Mesothelial cell of epicardium (in vitro differentiated cells): ENCODE results near the gene ALX4. TPM values are rescaled to one million over a fixed set of nuclear protein-coding genes. Genes with fewer than 3 reads are reported as not detected.

Source experiments
- DNase-seq, 2 experiments: peaks; one replicate each; pipeline ENCODE4 v3.0.0; 2021; ENCODE audit warnings: low spot score in 2 of 2; ENCODE audit not compliant: unreplicated experiment in 2 of 2
- H3K27ac Mint-ChIP-seq: 2 replicates; pipeline ENCODE4 v1.8.0; 2021; ENCODE audit warnings: mixed read lengths
- H3K27me3 Mint-ChIP-seq: 2 replicates; pipeline ENCODE4 v1.8.0; 2021; ENCODE audit warnings: low read depth, mixed read lengths
- H3K36me3 Mint-ChIP-seq: 2 replicates; pipeline ENCODE4 v1.8.0; 2021; ENCODE audit warnings: mixed read lengths
- H3K4me1 Mint-ChIP-seq: 2 replicates; pipeline ENCODE4 v1.8.0; 2021; ENCODE audit warnings: mixed read lengths
- H3K4me3 Mint-ChIP-seq: 2 replicates; pipeline ENCODE4 v1.8.0; 2021; ENCODE audit warnings: mild to moderate bottlenecking, moderate library complexity, mixed read lengths
- H3K9me3 Mint-ChIP-seq: 2 replicates; pipeline ENCODE4 v1.8.0; 2021; ENCODE audit warnings: mixed read lengths
- CTCF ChIP-seq: fragments of 200-600 bp; sonication (generic); IDR thresholded peaks from one replicate; pipeline ENCODE4 v1.5.0; 2021; ENCODE audit warnings: antibody characterized with exemption; ENCODE audit not compliant: unreplicated experiment
- total RNA-seq: library from RNA; stranded (reverse); gene quantifications from 3 replicates; pipeline ENCODE4 v1.2.1, GENCODE V29; 2021

ALX4 gene
- total RNA-seq, 1 donor from 2014 or later, result 5.5 TPM

- Mint-ChIP-seq H3K27me3 (peaks cover 97% of the 10 kb centered on the region), H3K4me3 (peak overlapping the region; percentile 65), H3K4me1 (peaks cover 34% of the 10 kb centered on the region), H3K27ac (no peak overlapping the region), H3K9me3 (no peaks in the 10 kb centered on the region), H3K36me3 (peaks cover 4% of the 10 kb centered on the region)
- TF ChIP-seq CTCF, result no peak
- no peak for DNase-seq
These were observed 3.1 kb downstream of the ALX4 start for GRCh38 chr11:44306918-44307244.

GRCh38 chr11:44306052-44306917 is 3.7 kb downstream of the ALX4 start:
- TF ChIP-seq CTCF, result no peak
- Mint-ChIP-seq H3K36me3 (peaks cover 4% of the 10 kb centered on the region), H3K27ac (peak overlapping the region; percentile 47), H3K4me3 (peak overlapping the region; percentile 65), H3K27me3 (peaks cover 97% of the 10 kb centered on the region), H3K4me1 (peaks cover 34% of the 10 kb centered on the region), H3K9me3 (no peaks in the 10 kb centered on the region)
- DNase-seq, result no peak

GRCh38 chr11:44305470-44306051 is 4.4 kb downstream of the ALX4 start:
- TF ChIP-seq CTCF, result no peak
- Mint-ChIP-seq H3K4me3 (peak overlapping the region; percentile 65), H3K27me3 (peaks cover 96% of the 10 kb centered on the region), H3K27ac (peak overlapping the region; percentile 47), H3K4me1 (peaks cover 28% of the 10 kb centered on the region), H3K9me3 (no peaks in the 10 kb centered on the region), H3K36me3 (peaks cover 4% of the 10 kb centered on the region)
- DNase-seq, result peak in 1 of 2 experiments; percentile 51

- peaks cover 27% of the 10 kb centered on the region for H3K4me1 Mint-ChIP-seq
- peak overlapping the region; percentile 65 for H3K4me3 Mint-ChIP-seq
- no peak overlapping the region for H3K27ac Mint-ChIP-seq
- no peaks in the 10 kb centered on the region for H3K9me3 Mint-ChIP-seq
- TF ChIP-seq CTCF, result no peak
- peaks cover 96% of the 10 kb centered on the region for H3K27me3 Mint-ChIP-seq
- H3K36me3 Mint-ChIP-seq, result peaks cover 4% of the 10 kb centered on the region
- no peak for DNase-seq
These were observed 4.9 kb downstream of the ALX4 start for GRCh38 chr11:44305026-44305469.

- peaks cover 4% of the 10 kb centered on the region for H3K36me3 Mint-ChIP-seq
- H3K4me1 Mint-ChIP-seq, result peaks cover 26% of the 10 kb centered on the region
- no peak for TF ChIP-seq CTCF
- H3K4me3 Mint-ChIP-seq, result peak overlapping the region; percentile 65
- H3K27ac Mint-ChIP-seq, result no peak overlapping the region
- DNase-seq, result no peak
- no peaks in the 10 kb centered on the region for H3K9me3 Mint-ChIP-seq
- H3K27me3 Mint-ChIP-seq, result peaks cover 96% of the 10 kb centered on the region
These were observed 5.6 kb downstream of the ALX4 start for GRCh38 chr11:44304091-44305025.
